IMR-90 (cell line): ENCODE measurements around the gene VCL. TPM values are rescaled to one million over a fixed set of nuclear protein-coding genes. Genes with fewer than 3 reads are reported as not detected.

Source experiments
- ATAC-seq: fragments of 200-7000 bp; cut with Tn5 transposase; 2 replicates; pipeline ENCODE4 v1.9.1; 2020; ENCODE audit warnings: low read depth, mild to moderate bottlenecking, moderate library complexity
- BruUV-seq: library from RNA; stranded (reverse); fragments of 400-500 nt; replicated peaks from 2 replicates; lab custom pipeline; 2021; lab: Mats Ljungman, UMichigan
- CTCF ChIA-PET: fragments of 300-600 bp; formaldehyde crosslinking; extraction: SDS; loops from one replicate; lab custom pipeline; 2021; ENCODE audit warnings: antibody characterized with exemption; lab: Yijun Ruan, JAX
- POLR2A ChIA-PET: fragments of 300-600 bp; sonication (Branson Sonifier 250); formaldehyde crosslinking; loops from one replicate; lab custom pipeline; 2022; ENCODE audit warnings: antibody characterized with exemption; ENCODE audit not compliant: unreplicated experiment; lab: Charles Lee
- DNase-seq: peaks from one replicate; pipeline ENCODE4 v3.0.0; 2013
- H2AFZ ChIP-seq: replicated peaks from 2 replicates; pipeline ENCODE3; 2013; ENCODE audit warnings: low read length, mild to moderate bottlenecking; ENCODE audit not compliant: poor library complexity
- H2AK5ac ChIP-seq: 2 replicates; pipeline ENCODE4 v1.6.1; 2013; ENCODE audit warnings: low read depth, low read length, inconsistent platforms
- H2AK9ac ChIP-seq: replicated peaks from 2 replicates; pipeline ENCODE3; 2013; ENCODE audit warnings: mild to moderate bottlenecking, low read depth, low read length, moderate library complexity; ENCODE audit not compliant: poor library complexity
- H2BK120ac ChIP-seq: 2 replicates; pipeline ENCODE4 v1.6.1; 2013; ENCODE audit warnings: low read depth, low read length, inconsistent platforms
- H2BK15ac ChIP-seq: 3 replicates; pipeline ENCODE4 v1.6.1; 2013; ENCODE audit warnings: low read depth, low read length, inconsistent platforms
- H2BK20ac ChIP-seq: 2 replicates; pipeline ENCODE4 v1.6.1; 2013; ENCODE audit warnings: low read depth, mild to moderate bottlenecking, inconsistent platforms, low read length, moderate library complexity
- H2BK5ac ChIP-seq: 2 replicates; pipeline ENCODE4 v1.6.1; 2013; ENCODE audit warnings: mild to moderate bottlenecking, low read depth, low read length, inconsistent platforms; ENCODE audit not compliant: poor library complexity, severe bottlenecking
- H3K14ac ChIP-seq: replicated peaks from 2 replicates; pipeline ENCODE4 v1.6.1; 2013; ENCODE audit warnings: low read depth, low read length, inconsistent platforms
- H3K18ac ChIP-seq: 2 replicates; pipeline ENCODE4 v1.6.1; 2013; ENCODE audit warnings: low read depth, low read length, control low read depth
- H3K23ac ChIP-seq: 2 replicates; pipeline ENCODE4 v1.6.1; 2013; ENCODE audit warnings: low read depth, low read length, inconsistent platforms
- H3K27ac ChIP-seq: 2 replicates; pipeline ENCODE4 v1.5.1; 2013; ENCODE audit warnings: mild to moderate bottlenecking, control low read depth, low read length; ENCODE audit not compliant: insufficient read depth
- H3K27me3 ChIP-seq: 2 replicates; pipeline ENCODE4 v1.6.1; 2013; ENCODE audit warnings: low read length; ENCODE audit not compliant: control insufficient read depth, insufficient read depth
- H3K36me3 ChIP-seq: 2 replicates; pipeline ENCODE4 v1.6.1; 2013; ENCODE audit warnings: low read length, mixed read lengths; ENCODE audit not compliant: control insufficient read depth, insufficient read depth
- H3K4ac ChIP-seq: 2 replicates; pipeline ENCODE4 v1.6.1; 2013; ENCODE audit warnings: low read depth, low read length, inconsistent platforms
- H3K4me1 ChIP-seq: 2 replicates; pipeline ENCODE4 v1.6.1; 2013; ENCODE audit warnings: low read length, mixed read lengths; ENCODE audit not compliant: control insufficient read depth, insufficient read depth
- H3K4me2 ChIP-seq: 2 replicates; pipeline ENCODE4 v1.6.1; 2013; ENCODE audit warnings: low read depth, mild to moderate bottlenecking, control low read depth, low read length, moderate library complexity
- H3K4me3 ChIP-seq: 2 replicates; pipeline ENCODE4 v1.5.1; 2013; ENCODE audit warnings: low read depth, mild to moderate bottlenecking, control low read depth, low read length, moderate library complexity; ENCODE audit not compliant: insufficient read depth
- H3K56ac ChIP-seq: 2 replicates; pipeline ENCODE4 v1.6.1; 2013; ENCODE audit warnings: low read length, inconsistent platforms; ENCODE audit not compliant: insufficient read depth; ENCODE audit errors: extremely low read depth
- H3K79me1 ChIP-seq, 2 experiments: 2 replicates each; pipeline ENCODE4 v1.6.1; 2013; ENCODE audit warnings: low read length in 2 of 2, inconsistent platforms in 1 of 2, low read depth in 1 of 2
- H3K9ac ChIP-seq: 2 replicates; pipeline ENCODE4 v1.6.1; 2013; ENCODE audit warnings: low read depth, low read length, control low read depth
- H3K9me1 ChIP-seq: 2 replicates; pipeline ENCODE4 v1.6.1; 2013; ENCODE audit warnings: low read length, inconsistent platforms; ENCODE audit not compliant: insufficient read depth
- H3K9me3 ChIP-seq: 2 replicates; pipeline ENCODE4 v1.6.1; 2013; ENCODE audit warnings: low read length; ENCODE audit not compliant: control insufficient read depth, insufficient read depth
- H4K20me1 ChIP-seq: 2 replicates; pipeline ENCODE4 v1.6.1; 2013; ENCODE audit warnings: low read length, inconsistent platforms; ENCODE audit not compliant: insufficient read depth
- H4K5ac ChIP-seq: 2 replicates; pipeline ENCODE4 v1.6.1; 2013; ENCODE audit warnings: mild to moderate bottlenecking, low read depth, low read length, control low read depth
- H4K8ac ChIP-seq, 2 experiments: 2 replicates each; pipeline ENCODE4 v1.6.1; 2013; ENCODE audit warnings: low read depth in 2 of 2, low read length in 2 of 2, control low read depth in 1 of 2, inconsistent platforms in 1 of 2
- H4K91ac ChIP-seq: 2 replicates; pipeline ENCODE4 v1.6.1; 2013; ENCODE audit warnings: low read depth, low read length, inconsistent platforms; ENCODE audit not compliant: insufficient read depth
- BHLHE40 ChIP-seq: fragments of 150-350 bp; IDR thresholded peaks from 2 replicates; pipeline ENCODE4 v1.6.1; 2016; ENCODE audit warnings: mild to moderate bottlenecking, low read depth, low read length
- CEBPB ChIP-seq: IDR thresholded peaks from 2 replicates; pipeline ENCODE4 v1.6.1; 2012; ENCODE audit warnings: low read depth, low read length, improper control_type of control experiment
- CHD1 ChIP-seq: IDR thresholded peaks from 2 replicates; pipeline ENCODE4 v1.6.1; 2012; ENCODE audit warnings: low read depth, low read length, improper control_type of control experiment
- CTCF ChIP-seq: conservative IDR thresholded peaks from 2 replicates; pipeline ENCODE4 v1.5.1; 2012; ENCODE audit warnings: mild to moderate bottlenecking, low read depth, low read length, improper control_type of control experiment
- MAZ ChIP-seq: IDR thresholded peaks from 2 replicates; pipeline ENCODE4 v1.6.1; 2012; ENCODE audit warnings: low read depth, mild to moderate bottlenecking, low read length, improper control_type of control experiment, moderate library complexity, borderline replicate concordance
- MXI1 ChIP-seq: IDR thresholded peaks from 2 replicates; pipeline ENCODE4 v1.6.1; 2012; ENCODE audit warnings: low read depth, mild to moderate bottlenecking, low read length, moderate library complexity, borderline replicate concordance
- NFE2L2 ChIP-seq: fragments of 150-350 bp; IDR thresholded peaks from 2 replicates; pipeline ENCODE4 v1.6.1; 2016; ENCODE audit warnings: low read depth, mild to moderate bottlenecking, low read length
- POLR2A ChIP-seq: IDR thresholded peaks from 2 replicates; pipeline ENCODE4 v1.6.1; 2012; ENCODE audit warnings: mild to moderate bottlenecking, low read depth, low read length
- RAD21 ChIP-seq: IDR thresholded peaks from 2 replicates; pipeline ENCODE4 v1.6.1; 2012; ENCODE audit warnings: low read length, improper control_type of control experiment
- RCOR1 ChIP-seq: IDR thresholded peaks from 2 replicates; pipeline ENCODE4 v1.6.1; 2012; ENCODE audit warnings: mild to moderate bottlenecking, low read length, improper control_type of control experiment; ENCODE audit not compliant: insufficient replicate concordance
- RFX5 ChIP-seq: IDR thresholded peaks from 2 replicates; pipeline ENCODE4 v1.8.0; 2012; ENCODE audit warnings: low read depth, mild to moderate bottlenecking, low read length, moderate library complexity
- SMC3 ChIP-seq: fragments of 150-350 bp; IDR thresholded peaks from 2 replicates; pipeline ENCODE4 v1.6.1; 2016; ENCODE audit warnings: low read depth, mild to moderate bottlenecking, antibody characterized with exemption, low read length, moderate library complexity
- USF2 ChIP-seq: fragments of 150-350 bp; IDR thresholded peaks from 2 replicates; pipeline ENCODE4 v1.6.1; 2017; ENCODE audit warnings: mild to moderate bottlenecking, antibody characterized with exemption, low read length, low read depth
- whole genome bisulfite sequencing, 2 experiments: methylation state at CpG; one replicate each; pipeline versions ENCODE4 v1.1.5 to v1.1.7; 2013; ENCODE audit warnings: missing lambda C conversion rate in 2 of 2; ENCODE audit not compliant: insufficient read length in 1 of 2; ENCODE audit errors: extremely low coverage in 2 of 2; 5-methylcytosine and 5-hydroxymethylcytosine counted together
- dilution Hi-C: fragments of 300-500 bp; cut with HindIII; formaldehyde crosslinking; loops from one replicate; pipeline ENCODE4 v1.14.3; 2018; ENCODE audit warnings: low sequenced_read_pairs; ENCODE audit not compliant: unreplicated experiment
- in situ Hi-C: fragments of 300-500 bp; cut with MboI; formaldehyde crosslinking; loops from 3 replicates; pipeline ENCODE4 v1.14.3; 2019; ENCODE audit warnings: low sequenced_read_pairs, inconsistent platforms, mixed read lengths
- intact Hi-C: fragments of 100-400 bp; cut with micrococcal nuclease; formaldehyde crosslinking; loops from 2 replicates; pipeline ENCODE4 v1.10.0; 2022
- polyA plus RNA-seq, 3 experiments: library from polyadenylated mRNA; depleted of rRNA; stranded (reverse); fragments of >200 nt; gene quantifications; 2 replicates each; pipeline ENCODE4 v1.2.3, GENCODE V29; 2012; ENCODE audit warnings: low replicate concordance in 1 of 3
- total RNA-seq: library from RNA; depleted of rRNA; stranded (reverse); fragments of >200 nt; gene quantifications from 2 replicates; pipeline ENCODE4 v1.2.3, GENCODE V29; 2012

Gene VCL
- total and polyA plus RNA-seq, 2 of the 4 experiments (the other 2 are of a cell fraction) = 227 to 283 TPM

GRCh38 chr10:73950155-73950948 lies 47.6 kb upstream of the VCL start (continued):
- no peak for TF ChIP-seq RFX5
- no peak for TF ChIP-seq CEBPB
- TF ChIP-seq RAD21 = no peak

GRCh38 chr10:73953665-73954064 lies 44.3 kb upstream of the VCL start:
- no peak for ATAC-seq
- Histone ChIP-seq H2BK15ac (peak overlapping the region; percentile 54; the same call in 2 of the 3 replicates), H3K14ac (peak overlapping the region; percentile 4), H3K23ac (no peak overlapping the region; the same call in 1 of the 2 replicates), H2BK5ac (no peak overlapping the region), H2BK120ac (peak overlapping the region; percentile 35; the same call in 1 of the 2 replicates), H2AK5ac (peak overlapping the region; percentile 57; the same call in 1 of the 2 replicates), H2AFZ (peak overlapping the region; percentile 41), H3K9ac (no peak overlapping the region), H4K20me1 (no peaks in the 10 kb centered on the region), H3K4me3 (no peak overlapping the region), H3K36me3 (no peaks in the 10 kb centered on the region), H3K27me3 (no peaks in the 10 kb centered on the region), H2BK20ac (peak overlapping the region; percentile 8; the same call in 1 of the 2 replicates), H4K91ac (peak overlapping the region; percentile 12), H3K56ac (no peak overlapping the region), H4K8ac (no peak overlapping the region), H3K4me1 (peaks cover 16% of the 10 kb centered on the region), H3K27ac (no peak overlapping the region), H3K18ac (no peak overlapping the region), H4K5ac (no peak overlapping the region), H3K4ac (peak overlapping the region; percentile 19), H3K4me2 (no peak overlapping the region), H3K9me1 (peaks cover 21% of the 10 kb centered on the region), H3K79me1 (peaks cover 0 to 10% of the 10 kb centered on the region in 2 experiments; a peak in 2 of 4 replicates), H3K9me3 (no peaks in the 10 kb centered on the region), H2AK9ac (peak overlapping the region; percentile 34)
- no CpG with 5 or more reads among the region's 1 CpG for WGBS, 2 experiments
- dilution Hi-C loops = no loop called here
- in situ Hi-C loops = no loop called here
- no TSS peak for BruUV-seq
- ChIA-PET CTCF (interaction anchor here (0.6 to 1.0 kb wide), 3 partner anchors 12 to 108 kb away, joined by 3 to 4 read pairs (median 3); no protein-coding TSS in a partner anchor), POLR2A (no interaction called here)
- DNase-seq = no peak
- intact Hi-C loops = no loop called here
- TF ChIP-seq CHD1 = no peak
- no peak for TF ChIP-seq NFE2L2
- no peak for TF ChIP-seq RCOR1
- no peak for TF ChIP-seq USF2
- no peak for TF ChIP-seq MXI1
- TF ChIP-seq MAZ = no peak
- no peak for TF ChIP-seq RAD21
- no peak for TF ChIP-seq BHLHE40
- no peak for TF ChIP-seq CTCF
- no peak for TF ChIP-seq SMC3
- no peak for TF ChIP-seq POLR2A
- no peak for TF ChIP-seq RFX5
